Right lung (tissue), 5 donors: ENCODE measurements around the gene LRRC4. TPM values are rescaled to one million over a fixed set of nuclear protein-coding genes. Genes with fewer than 3 reads are reported as not detected.

Experiments used
- DNase-seq, 2 donors: peaks; one replicate each; pipeline ENCODE4 v3.0.0-alpha.2; 2013
- polyA plus RNA-seq, 5 donors: library from polyadenylated mRNA; unstranded; fragments of 120-200 nt; gene quantifications; one replicate each; pipeline versions ENCODE4 v1.2.1 to v1.2.3, GENCODE V29; 2013; ENCODE audit warnings: inconsistent platforms in 1 of 5, low replicate concordance in 1 of 5; ENCODE audit not compliant: insufficient read length in 5 of 5, insufficient read depth in 1 of 5

LRRC4 gene
- polyA plus RNA-seq, 5 donors = 11.6 to 18.1 (median 13.4) TPM

DNA sequence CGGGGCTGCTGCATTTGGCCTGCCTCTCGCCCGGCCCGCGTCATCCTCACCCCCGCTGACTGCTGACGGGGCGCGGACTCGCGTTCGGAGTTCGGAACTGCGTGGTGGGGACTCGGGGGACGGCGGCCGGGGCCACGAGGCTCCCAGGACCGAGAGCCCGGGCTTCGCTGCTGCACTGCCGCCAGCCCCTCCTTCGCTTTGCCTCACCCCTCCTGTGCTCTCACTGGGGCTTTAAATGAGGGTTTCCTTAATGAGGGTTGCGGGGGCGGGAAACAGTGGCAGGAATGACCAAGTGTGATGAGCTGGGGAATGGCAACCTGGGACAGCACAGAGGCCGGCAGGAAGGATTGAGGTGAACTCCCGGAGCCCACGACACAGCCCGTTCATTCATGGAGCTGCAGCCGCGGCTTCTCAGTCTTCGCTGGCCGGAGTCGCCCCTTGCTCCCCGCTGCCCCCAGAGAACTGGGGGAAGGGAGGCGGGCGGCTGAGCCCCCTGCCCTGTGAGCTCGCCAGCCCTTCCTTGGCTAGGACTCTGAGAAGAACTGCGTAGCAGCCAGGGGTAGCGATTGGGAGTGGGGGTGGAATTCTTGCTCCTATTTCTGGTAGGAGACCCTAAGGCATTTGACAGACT, 1.5 kb upstream of the LRRC4 start:
- DNase-seq = peak in 1 of 2 donors; percentile 21

DNA sequence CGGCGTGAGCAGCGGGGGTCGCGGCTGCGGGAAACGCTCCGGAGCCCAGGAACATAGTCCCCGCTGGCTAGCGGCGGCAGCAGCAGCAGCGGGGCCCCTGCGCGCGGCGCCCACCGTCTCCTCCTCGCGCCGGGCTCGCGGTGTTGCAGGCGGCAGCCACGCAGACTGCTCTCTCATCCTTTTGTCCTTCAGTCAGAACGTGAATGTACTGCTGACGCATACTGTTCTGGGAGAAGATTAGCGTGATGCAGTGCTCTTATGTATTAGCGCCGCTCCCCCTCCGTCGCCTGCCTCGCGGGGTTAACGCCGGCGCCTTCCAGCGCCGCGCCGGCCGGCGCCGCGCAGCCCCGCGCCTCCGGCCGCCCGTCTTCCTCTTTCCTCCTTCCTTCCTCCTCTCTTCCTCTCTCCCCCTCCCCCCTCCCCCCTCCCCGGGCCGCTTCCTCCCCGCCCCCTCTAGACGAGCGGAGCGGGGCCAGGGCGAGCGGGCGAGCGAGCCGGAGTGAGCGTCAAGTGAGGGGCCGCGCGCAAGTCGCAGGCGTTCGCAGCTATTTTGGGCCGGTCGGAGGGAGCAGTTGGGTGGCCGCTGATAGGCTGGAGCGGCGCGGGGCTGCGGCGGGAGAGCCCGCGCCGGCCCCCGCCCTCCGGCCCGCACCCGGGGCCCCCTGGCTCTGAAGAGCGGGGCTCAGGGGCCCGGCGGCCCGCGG, 816 bp upstream of the LRRC4 start:
- DNase-seq = peak; percentile 71

DNA sequence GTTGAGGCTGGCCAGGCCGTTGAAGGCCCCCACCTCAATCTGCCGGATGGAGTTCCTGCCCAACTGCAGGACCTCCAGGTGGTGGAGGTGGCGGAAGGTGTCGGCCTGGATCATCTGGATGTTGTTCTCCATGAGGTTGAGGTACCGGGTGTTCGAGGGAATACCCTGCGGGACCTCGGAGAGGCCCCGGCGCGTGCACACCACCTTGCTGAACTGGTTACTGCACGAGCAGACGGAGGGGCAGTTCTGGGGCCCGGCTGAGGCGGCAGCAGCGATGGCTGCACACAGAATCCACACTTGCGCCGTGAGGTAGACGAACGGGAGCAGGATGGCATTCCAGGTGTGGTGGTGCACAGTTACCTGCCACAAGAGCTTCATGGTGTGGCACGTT, 979 bp downstream of the LRRC4 start:
- DNase-seq = no peak

DNA sequence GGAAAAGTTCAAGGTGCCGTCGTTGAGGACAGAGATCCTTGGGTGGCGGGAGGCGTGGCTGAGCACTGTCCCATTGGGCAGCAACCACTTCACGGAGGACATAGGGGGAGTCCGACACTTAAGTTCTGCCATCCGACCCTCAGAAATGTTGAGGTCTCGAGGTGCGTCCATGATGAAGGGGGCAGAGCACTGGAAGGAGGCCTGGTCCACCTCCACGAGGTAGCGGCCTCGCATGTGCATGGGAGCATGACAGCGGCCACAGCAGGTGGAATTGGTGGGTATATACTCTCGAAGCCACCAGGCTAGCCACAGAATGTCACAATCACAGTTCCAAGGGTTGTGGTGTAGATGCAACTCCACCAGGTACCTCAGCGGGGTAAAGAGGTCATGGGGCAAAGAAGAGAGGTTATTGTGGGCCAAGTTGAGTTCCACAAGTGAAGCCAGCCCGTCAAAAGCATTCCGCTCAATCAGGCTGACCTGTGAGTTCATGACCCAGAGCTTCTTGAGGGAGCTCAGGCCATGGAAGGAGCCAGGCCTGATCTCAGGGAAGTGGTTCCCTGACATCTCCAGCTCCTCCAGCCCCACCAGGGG, 1.7 kb downstream of the LRRC4 start:
- DNase-seq = no peak

DNA sequence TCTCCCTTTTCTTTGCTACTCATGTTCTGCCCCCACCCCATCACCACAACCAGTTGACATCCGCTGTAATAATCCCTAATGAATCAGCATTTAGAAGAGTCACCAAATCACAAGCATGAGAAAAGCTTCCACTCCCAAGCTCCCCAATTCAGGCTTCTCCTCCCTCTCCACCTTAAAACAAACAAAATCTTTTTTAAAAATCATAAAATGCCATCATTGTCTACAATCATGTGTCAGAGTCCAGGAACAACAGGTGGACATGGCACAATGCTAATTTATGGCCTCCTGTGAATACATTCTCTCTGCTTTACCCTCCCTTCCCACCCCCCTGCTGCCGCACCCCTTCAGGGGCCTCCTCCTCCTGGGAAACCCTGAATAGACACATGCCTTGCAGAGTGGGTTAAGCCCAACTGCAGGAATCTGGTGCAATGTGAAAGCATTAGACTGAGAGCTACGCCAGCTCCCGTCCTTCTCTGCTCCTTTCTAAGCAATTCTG, 3.7 kb downstream of the LRRC4 start:
- DNase-seq = no peak

DNA sequence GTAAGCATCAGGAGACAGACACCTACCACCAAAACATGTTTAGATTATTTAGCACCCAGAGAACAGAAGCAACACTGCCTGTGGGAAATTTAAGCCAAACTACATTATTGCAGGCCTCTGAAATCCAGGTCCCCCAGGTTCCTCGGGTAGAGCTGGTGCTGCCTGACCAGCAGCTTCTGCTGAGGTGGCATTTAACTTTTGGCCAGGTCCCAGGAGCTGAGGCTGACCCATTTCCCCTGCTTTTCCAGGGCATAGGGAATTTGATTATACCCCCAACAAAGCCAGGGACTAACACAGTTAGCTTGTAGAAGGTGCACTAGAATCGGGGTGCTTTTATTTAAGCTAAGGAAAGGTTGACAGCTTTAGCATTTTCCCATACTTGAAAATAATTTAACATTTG, 4.7 kb downstream of the LRRC4 start:
- DNase-seq = no peak

DNA sequence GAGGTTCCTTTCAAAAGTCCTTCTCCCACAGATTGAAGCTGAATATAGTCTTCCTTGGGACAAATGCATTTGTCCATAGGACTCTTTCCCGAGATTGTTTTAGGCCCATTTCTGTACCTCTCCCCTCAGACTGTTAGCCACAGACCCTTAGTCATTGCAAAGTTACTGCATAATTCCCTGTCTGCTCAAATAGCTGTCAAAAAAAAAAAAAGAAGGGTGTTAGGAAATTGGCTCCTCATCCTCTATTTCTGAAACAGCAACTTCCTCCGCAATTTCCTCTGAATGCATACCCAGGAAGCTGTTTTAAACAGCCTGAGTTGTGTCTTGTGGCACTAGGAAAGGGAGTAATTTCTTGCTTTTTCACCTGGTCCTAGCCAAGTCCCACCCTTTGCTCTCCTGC, 5.4 kb downstream of the LRRC4 start:
- no peak for DNase-seq

DNA sequence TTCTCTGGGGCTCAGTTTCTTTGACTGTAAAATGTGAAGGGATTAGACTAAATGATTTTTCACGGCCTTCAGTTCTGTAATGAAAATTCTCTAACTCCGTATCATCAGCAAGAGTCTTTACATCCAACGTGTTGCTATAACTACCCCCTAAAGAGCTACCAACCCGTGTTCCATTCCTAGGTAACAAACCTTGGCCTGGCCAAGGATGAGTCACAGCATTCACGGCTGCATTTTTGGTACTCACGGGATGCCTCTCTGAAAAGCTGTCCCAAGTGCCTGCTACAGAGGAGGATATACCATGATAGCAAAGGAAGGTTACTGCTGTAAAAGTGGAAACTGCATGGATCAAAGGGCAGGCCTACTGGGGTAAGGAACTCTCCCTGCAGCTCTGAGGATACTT, 5.9 kb downstream of the LRRC4 start:
- no peak for DNase-seq

DNA sequence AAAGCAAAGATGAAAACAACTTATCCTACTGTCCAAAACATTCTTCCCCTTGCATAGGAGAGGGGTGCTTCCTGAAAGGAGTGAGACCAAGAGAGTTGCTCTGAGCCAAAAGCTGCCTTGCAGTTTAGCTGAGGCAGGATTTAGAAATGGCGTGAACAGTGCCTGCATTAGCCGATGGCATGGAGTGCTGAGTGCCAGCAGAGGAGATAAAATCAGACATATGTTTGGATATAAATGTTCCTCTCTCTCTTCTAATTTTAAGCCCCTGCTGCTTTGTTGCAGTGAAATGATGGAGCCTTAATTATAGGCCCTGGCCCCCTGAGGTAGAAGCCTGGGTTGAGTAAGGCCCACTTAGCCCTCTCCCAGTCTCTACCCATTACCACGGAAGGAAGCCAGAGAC, 7.1 kb downstream of the LRRC4 start:
- DNase-seq = no peak

DNA sequence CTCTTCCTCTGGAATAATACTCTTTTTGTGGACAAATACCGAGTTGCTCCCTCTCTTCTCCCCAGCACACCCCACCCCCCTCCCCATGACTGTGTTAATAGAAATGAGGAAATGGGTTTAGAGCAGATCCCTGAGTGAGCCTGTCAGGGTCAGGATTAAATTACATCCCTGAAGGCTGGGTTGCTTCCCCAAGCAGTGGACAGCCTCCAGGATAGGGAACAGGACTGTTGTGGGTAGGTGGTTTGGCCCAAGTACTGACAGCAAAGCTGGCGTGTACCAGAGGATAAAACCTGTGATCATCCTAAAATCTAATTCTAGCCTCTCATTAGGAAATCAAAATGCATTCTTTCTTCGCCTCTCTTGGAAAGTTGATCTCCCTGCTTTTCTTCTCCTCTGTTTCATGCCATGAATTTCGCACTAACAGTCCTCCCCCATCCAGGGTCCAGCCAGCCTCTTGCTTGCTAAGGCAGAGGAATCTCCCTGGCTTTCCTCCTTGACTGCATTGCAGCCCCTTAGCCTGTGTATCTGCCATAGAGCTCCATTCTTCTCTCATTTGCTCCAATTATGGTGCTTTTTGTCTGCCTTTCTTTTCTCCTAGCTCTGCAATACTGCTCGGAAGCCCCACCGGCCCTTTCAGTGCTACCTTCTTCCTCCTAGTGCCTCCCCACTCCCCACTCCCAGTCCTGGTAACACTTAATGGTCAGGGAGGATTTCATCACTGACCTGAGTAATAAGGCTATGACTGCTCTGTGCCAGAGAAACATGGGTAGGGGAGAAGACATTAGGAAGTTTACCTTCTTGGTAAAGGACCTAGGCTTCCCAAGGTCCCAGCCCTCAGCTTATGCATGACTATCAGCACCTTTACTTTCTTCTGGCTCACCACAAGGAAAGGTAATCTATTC, 8.4 kb downstream of the LRRC4 start:
- DNase-seq = no peak

DNA sequence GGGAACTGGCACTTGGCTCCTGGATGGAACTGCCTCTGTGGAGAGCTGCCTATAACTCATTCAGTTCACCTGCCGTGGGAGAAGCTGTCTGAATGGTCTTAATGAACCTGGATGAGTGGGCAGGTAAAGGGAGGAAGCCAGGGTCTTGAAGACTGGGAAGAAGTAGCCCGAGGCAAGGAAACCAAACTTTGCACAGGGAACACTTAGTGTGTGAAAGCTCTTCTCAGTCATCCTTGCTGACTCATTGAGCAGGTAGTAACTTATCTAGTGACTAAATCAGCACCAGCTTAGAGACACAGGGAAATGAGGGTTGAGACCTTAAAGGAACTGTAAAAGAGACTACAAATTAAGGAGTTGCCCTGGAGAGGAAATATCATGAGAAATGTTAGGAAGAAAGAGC, 9.9 kb downstream of the LRRC4 start:
- no peak for DNase-seq

DNA sequence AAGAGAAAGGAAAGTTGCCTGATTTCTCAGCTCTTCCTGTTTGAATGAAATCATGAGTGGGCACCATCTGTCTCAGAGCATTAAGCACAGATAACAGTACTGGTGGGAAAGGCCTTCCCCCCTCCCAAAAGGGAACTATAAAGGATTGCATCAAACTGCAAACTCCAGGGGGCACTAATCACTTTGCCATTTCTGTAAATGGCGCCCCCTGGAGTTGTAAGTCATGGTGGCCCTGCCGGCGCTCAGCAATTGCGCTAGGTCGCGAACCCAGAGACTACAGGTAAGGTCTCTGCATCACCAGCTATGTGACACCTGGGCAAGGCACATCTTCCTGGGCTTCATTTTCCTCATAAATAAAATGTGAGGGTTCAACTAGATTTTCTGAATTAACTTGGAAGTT, 11.1 kb downstream of the LRRC4 start:
- no peak for DNase-seq

DNA sequence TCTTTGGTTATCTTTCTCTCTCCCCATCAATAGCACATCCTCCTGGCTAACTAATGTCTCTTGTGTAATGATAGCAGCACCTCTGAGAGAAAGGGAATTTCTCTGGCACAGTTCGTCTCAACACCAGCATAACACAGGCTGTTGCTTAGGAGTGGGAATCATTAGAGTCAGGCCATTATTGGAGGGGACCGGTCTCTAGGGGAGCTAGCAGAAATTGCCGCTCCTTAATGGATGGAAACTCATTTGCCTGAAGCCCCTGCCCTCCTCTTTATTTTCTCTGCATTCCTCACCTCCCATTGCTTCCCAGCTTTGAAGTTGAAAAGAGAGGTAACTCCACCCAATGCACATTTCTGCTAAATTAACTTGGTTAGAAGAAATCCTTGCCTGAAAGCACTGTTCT, 11.9 kb downstream of the LRRC4 start:
- no peak for DNase-seq

DNA sequence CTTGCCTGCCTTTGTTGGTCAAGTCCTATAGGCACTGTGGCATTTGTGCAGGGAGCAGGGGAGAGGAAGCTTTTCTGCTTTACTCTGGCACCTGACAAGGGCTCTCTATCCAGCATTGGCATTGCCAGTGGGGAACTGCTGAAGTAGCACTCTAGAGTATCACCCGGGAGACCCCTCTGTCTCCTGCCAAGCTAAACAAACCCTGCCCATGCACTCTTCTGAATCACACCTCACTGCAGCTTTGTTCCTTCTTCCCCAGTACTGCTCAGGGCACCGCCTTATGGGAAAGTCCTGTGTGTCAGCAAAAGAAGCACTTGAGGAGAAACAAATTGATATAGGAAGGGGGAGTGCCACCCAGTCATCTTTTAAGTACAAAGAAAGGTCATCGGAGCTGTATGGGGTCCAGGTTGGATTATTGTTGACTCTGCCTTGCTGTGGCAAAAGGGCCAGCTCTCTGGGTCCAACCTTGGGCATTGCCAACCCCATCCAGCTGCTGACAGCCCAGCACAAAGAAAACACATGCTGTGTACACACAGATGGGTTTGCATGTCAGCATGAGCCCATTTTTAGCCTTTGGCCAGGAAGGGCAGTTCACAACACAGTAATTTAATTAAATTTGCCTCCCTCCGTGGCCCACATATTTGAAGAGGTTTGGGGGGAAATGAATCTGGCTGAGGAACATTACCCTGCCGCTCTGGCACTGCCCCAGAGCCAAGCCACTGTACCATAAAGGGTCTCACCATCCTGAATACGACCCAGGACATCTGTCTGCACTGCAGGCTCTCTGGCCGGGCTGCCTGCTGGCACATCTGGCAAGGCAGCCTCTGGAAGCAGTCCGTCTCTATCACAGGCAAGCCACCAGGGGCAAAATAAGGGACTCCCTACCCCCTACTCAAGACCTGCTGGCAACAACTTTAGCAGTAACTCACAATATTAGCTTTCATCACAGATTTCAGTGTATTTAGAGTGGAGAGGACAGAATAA, 13.1 kb downstream of the LRRC4 start:
- no peak for DNase-seq

DNA sequence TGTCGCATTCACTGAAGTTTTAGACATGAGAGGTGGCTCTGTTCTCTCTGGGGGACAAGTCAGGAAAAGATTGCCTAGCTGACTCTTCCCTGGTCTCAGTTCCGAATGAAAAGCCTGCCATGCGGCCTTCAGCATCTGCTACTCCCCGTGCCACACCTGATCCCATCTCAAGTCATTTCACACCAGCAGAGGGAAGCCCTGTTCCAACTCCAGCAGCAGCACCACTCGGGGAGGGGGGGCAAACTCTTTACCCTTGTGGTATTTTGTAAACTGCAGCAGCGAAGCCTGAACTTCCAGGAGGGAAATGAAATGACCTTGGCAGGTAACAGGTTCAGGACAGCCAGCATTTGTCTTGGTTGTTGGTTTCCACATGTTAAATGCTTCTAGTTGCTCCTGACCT, 13.8 kb downstream of the LRRC4 start:
- no peak for DNase-seq

DNA sequence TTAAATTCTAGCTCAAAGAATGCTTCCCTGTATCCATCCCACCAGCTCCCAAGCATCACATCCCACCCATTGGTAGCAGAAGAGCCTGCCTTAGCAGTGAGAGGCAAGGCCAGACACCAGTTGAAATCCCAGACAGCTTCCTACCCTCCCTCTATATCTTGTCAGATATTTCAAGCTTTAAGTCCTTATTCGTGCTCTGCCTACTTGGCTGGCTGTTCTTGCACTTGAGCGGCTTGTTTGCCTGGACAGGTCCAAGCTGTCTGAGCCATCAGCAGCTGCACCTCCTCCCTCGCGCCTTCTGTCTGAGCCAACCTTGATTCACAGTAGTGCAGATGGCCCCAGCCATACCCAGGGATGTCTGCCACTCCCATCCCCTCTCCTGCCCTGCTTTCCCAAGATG, 16.4 kb downstream of the LRRC4 start:
- DNase-seq = no peak

DNA sequence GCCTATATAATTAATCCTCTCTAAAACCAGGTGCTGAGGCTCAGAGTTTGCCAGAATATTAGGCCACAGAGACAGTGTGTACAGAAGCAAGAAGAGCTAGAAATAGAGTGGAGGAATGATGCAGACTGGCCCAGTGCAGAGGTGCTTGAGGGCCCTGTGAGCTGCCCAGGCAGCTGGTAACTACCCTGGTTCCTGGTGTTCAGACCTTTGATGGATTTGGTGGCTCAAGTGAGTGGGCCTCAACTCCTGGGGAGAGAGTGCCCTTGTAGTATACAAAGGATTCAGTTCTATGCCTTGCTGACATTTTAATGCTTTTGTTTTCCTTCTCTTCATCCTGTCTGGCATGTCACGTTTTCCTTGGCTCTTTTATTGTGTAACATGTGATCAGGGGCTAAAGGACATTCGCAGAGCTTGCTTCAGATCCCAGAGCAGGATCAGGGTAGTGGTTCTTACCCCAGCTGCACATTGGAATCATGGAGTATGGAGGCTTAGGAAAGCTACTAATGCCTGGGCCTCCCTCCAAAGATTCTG, 20.0 kb downstream of the LRRC4 start:
- DNase-seq = no peak

DNA sequence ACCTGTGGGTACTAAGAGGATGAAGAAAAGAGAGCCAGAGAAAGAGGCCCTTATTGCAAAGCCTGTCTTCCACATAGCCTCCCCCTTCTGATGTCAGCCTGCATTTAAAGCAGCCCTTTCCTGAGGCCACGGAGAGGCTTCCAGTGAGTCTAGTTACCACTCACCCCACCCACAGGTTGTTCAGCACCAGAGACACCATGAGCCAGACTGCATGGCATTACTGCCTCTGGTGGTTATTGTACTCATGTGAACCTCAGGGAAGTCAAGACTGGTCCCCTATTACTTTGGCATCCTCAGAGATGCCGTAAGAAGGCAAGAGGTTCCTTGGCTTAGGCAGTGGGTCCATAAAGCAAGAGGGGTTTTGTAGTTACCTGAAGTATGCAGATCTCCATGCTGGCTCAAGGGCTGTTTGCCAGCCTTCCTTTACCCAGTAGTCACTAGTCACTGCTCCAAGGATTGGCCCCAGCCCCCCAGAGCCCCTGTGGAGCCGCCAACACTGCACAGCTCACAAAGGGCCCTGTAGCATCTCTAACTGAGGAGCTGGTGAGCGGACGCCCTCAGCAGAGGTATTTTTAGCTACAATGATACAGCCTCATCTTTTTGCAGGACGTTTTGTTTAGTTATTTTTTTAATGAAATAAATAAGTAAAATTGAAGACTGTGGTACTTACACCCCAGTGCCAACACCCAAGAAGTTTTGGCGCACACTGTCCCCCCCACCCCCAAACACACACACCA, 20.7 kb downstream of the LRRC4 start:
- no peak for DNase-seq

DNA sequence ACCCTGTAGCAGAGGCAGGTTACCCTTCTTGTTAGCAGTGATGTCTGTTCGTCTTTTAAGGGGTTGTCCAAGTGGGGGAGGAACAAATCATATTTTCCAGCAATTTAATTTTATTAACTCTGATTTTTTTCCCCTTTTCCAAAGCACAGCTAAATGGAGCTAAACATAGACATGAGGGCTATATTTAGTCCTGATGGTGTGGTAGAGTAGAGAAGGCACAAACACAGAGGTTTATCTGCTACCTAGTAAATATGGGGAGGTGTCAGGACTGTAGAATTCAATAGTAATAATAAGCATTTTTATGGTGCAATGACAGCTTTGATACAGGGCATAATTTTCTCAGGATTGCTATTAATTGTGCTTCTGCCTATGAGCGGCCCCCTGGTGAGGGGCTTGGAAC, 22.5 kb downstream of the LRRC4 start:
- no peak for DNase-seq

DNA sequence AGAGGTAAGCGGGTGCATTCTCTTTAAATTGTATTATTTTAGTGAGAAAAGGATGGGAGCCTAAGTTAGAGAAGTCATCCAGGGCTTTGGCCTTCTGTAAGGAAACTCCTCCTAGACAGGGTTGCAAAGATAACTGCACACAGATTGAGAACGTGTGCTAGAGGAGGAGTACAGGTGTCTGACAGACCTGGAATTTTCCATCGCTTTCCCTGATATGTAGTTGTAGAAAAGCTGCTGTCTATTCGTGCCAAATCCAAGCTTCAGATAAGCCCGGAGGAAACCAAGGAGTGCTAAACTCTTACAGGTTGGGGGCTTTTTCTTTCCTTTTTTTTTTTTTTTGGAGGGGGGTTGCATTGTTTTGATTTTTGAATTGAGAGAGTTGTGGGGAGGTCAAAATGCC, 23.1 kb downstream of the LRRC4 start:
- no peak for DNase-seq
